Vein endothelial cell (primary cell): ENCODE data around the gene BTBD19. TPM values are rescaled to one million over a fixed set of nuclear protein-coding genes. Genes with fewer than 3 reads are reported as not detected.

Experiments
- small RNA-seq: library from RNA; depleted of rRNA; stranded (forward); fragments of <200 nt; gene quantifications from one replicate; pipeline ENCODE3, GENCODE V24; 2012
- total RNA-seq: library from RNA; depleted of rRNA; stranded (reverse); fragments of >200 nt; gene quantifications from 2 replicates; pipeline ENCODE4 v1.2.3, GENCODE V29; 2012

The BTBD19 gene, protein sequence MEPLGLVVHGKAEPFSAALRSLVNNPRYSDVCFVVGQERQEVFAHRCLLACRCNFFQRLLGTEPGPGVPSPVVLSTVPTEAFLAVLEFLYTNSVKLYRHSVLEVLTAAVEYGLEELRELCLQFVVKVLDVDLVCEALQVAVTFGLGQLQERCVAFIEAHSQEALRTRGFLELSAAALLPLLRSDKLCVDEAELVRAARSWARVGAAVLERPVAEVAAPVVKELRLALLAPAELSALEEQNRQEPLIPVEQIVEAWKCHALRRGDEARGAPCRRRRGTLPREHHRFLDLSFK
- 17.3 and 32.7 TPM in 2 replicates for total RNA-seq

DNA sequence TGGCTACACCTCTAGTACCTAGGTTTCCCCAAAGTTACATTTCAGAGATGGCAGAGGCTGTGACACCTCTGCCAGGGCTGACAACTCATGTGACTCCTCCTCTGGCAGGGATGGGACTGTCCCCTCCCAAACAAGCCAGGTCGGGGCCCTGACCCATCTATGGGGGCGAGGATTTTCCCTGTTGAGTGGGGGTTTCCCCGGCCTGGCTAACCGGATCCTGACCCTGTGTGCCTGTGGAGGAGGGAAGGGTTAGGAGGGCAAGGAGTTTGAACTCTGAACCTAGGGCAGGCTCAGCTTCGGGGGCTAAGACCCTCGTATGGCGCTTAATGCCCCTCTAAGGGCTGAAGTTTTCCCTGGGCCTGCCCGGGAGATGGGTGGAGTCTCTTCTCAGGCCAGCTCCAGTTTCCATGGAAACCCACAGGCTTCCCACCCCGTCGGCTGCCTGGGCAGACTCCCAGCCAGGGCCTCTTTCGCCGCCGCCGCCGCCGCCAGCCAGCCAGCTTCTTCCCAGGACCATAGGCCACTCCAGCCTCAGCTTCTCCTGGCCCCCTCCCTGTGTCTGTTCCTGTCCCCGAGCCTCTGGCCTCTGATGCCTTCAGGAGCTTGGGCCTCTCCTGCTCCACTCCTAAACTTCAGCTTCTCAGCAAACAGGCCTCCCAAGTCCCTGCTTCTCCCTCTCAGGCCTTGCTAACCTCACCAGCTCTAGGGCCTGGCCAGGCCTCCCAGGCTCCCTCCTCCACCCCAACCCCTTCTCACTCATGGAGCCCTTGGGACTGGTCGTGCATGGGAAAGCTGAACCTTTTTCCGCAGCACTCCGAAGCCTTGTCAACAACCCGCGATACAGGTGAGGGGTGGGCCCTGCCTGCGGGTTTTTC, at the start of gene BTBD19:
BTBD19 (plus strand) TSS at position 461 of the 875 bp plus-strand sequence; CDS start at position 759, 298 bp downstream.

DNA sequence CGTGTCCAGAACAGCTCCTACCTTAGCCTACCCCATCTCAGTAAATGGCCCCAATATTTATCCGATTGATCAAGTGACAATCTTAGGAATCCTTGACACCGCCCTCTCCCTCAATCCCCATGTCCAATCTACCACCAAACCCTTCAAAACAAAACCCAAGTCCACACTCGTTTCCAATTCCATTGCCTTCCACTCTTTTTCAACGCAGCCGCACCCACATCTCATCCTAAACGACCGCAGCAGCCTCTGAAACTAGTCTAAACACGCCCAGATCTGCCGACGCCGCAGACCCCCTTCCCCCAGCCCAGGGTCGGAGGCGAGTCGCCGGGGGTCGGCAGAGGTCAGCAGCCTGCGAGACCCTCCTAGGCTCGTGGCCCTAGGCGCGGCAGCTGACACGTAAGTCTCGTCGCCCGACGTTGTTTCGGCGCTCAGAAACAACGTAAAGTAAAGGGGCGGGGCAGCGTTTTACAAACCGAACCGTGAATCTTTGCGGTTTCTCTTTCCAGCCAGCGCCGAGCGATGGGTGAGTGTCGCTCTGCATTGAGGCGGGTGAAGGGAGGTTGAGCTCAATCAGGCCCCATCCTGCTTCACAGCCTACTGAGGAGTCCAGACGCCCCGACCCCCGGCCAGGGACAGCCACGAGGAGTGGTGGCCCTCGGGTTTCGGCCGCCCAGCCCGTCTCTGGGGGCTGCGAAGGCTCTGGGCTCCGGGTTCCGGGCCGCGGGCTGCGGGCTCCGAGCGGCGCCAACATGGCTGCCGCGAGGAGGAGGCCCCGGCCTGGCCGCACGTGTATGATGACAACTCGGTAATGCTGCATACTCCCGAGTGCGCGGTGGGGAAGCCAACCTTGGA, 33.0 kb upstream of the BTBD19 start, which contains the start of gene RPS8:
RPS8 (plus strand) TSS at position 463 of the 852 bp plus-strand sequence; CDS start at position 520, 57 bp downstream.

DNA sequence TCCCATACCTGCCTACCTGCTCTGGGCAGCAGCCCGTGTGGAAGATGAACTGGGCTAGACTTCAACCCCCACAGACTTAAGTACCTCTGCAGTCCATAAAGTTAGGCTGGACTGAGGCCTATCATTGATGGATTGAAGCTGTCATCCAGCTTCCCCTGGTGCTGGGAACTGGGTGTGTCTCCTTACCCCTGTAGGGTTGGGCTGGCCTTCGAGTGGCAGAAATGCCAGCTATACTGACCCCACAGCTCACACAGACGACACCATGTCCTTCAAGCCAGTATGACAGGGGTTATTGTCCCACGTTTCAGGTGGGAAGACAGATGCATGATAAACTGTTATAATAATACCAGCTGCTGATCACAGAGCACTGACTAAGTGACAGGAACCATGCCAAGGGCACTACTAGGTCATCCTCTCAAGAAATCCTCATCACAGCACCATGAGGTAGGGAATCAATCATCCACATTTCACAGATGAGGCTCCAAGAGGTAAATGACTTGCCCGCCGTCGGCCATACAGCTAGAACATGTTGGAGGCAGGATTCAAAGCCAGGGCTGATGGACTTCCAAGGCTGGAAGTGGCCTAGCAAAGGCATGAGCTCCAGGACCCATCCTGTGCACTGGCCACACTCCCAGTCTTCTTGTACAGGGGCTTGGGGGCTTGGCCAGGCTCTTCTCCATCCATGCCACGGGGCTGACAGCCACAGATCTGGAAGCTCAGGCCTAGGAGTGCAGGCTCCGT, 20.0 kb upstream of the BTBD19 start, which contains the start of gene BEST4:
BEST4 (minus strand) TSS at position 51 of the 741 bp plus-strand sequence. CDS start 465 bp downstream, outside the sequence.

DNA sequence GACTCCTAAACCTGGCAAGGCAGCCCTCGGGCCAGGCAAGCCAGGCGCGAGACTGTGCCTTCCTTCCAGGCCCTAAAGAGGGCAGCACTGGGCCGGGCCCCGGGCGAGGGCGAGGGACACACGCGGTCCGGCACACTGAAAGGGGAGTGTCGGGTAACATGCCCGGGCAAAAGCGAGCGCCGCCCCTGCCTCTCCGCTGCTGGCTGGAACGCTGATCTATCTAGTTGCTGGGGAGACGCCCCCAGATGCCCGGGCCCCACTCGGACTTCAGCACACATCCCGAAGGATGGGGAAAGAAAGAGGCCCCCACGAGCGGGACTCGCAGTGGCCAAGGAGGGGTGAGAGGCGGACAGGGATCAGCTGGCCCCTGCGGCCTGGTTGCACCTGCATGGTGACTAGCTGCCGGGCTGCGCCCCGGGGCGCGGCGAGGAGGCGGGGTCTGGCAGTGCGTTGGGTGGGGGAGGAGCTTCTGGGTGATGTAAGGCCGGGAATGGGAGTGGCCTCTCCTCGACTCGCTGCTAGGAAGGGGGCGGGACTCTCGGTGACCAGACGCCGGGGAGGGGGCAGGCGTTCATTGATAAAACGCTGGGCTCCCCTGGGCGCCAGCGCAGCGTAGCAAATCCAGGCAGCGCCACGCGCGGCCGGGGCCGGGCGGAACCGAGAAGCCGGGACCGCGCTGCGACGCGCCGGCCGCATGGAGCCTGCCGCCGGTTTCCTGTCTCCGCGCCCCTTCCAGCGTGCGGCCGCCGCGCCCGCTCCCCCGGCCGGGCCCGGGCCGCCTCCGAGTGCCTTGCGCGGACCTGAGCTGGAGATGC, 8.3 kb upstream of the BTBD19 start, which contains the start of gene PLK3:
PLK3 (plus strand) TSS at position 608 of the 815 bp plus-strand sequence; CDS start at position 695, 87 bp downstream.

DNA sequence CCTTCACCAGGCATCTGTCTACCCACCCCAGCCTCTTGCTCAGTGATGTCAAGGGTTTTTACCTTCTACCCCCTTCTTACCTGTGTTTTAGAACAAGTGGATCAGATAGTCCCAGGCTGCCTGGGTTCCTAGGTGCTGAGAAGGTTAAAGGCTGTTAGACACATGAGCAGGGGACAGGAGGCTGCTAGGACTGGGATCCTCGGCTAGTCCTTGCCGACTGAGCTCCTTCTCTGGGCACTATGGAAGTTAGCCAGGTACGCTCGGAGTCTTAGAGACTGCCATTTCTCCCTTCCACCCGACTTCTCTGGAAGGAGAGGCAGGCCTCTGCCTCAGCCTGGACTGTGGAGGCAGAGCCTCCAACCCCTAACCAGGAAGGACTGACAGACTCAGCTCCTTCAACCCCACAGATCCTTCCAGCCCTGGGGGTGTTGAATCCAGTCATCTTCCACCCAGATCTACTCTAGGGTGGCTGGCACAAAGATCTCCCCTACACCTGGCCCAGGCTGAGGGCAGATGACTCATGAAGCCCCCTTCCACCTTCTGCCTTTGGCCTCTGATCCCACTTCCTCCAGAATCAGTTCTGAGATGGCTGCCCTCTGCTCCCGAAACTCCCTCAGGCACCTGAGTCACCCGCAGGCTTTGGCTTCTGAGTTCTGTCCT, 1.5 kb upstream of the BTBD19 start, which contains the start of gene DYNLT4:
DYNLT4 (minus strand) TSS at position 648 of the 660 bp plus-strand sequence. CDS start 683 bp downstream, outside the sequence.

DNA sequence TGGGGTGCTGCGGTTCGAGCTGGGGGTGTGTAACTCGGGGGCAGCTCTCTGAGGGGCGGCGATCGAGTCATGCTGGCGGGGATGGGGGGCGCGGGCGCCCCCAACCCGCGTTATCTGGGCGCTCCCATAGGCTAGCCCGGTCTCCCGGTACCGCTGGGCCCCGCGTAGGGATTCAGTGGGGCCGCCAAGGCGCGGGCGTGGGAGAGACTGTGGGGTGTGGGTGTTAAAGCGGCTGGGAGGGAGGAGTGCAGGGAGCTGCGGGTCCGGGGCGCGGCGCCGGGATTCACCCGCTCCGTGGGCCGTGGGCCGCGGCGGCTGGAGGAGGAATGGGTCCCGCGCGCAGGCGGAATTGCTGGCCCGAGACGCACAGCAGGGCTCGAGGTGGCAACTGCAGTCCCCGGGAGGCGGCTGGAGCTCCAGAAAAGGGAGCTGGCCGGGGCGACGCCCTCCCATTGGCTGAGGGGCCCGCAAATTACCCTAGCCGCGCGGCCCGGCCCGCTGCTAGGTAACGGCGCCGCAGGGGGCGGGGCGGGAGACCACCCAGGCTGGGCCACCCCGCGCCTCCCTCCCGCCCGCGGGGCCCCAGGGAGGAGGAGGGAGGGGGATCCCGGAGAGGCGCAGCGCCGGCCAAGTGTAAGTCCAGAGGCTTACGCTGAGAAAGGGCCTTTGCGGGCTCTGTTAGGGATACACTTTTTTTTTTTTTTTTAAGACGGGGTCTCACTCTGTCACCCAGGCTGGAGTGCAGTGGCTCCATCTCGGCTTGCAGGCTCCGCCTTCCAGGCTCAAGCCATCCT, 34.7 kb downstream of the BTBD19 start, which contains the start of gene PTCH2:
PTCH2 (minus strand) TSS at position 392 of the 794 bp plus-strand sequence; CDS start at position 71, 321 bp downstream.

Small RNAs within 50 kb of the gene (small RNA-seq; reads per million reads assigned to genes)
- gene AL136380.1 (not detected), gene SNORD38A (1,244 reads per million, percentile 100 among the genes with 10 or more reads in this experiment), gene SNORD38B (not detected), gene SNORD46 (103 reads per million, percentile 99 among the genes with 10 or more reads in this experiment), gene SNORD55 (not detected)

Other genes starting within 250 kb of the BTBD19 start
- 3.9 and 5.3 TPM in 2 replicates for gene TMEM53, start 134.0 kb upstream of the BTBD19 start, total RNA-seq
- 0.19 and 0.33 TPM in 2 replicates for gene ARMH1, start 133.8 kb upstream of the BTBD19 start, total RNA-seq
- gene RNU5D-1, start 77.4 kb upstream of the BTBD19 start, total RNA-seq = not detected in 2 replicates
- 16.7 and 25.4 TPM in 2 replicates for gene KIF2C, start 68.7 kb upstream of the BTBD19 start, total RNA-seq
- gene RPS8, start 33.0 kb upstream of the BTBD19 start, total RNA-seq = 1,543 and 1,595 TPM in 2 replicates
- gene BEST4, start 20.4 kb upstream of the BTBD19 start, total RNA-seq = 0.33 TPM in 1 of 2 replicates, not detected in the other
- gene PLK3, start 8.1 kb upstream of the BTBD19 start, total RNA-seq = 47.4 and 49.3 TPM in 2 replicates
- not detected in 2 replicates for gene DYNLT4, start 1.2 kb upstream of the BTBD19 start, total RNA-seq
- under 0.01 and 0.29 TPM in 2 replicates for gene PTCH2, start 34.7 kb downstream of the BTBD19 start, total RNA-seq
- gene EIF2B3, start 178.1 kb downstream of the BTBD19 start, total RNA-seq = 30.4 and 34.9 TPM in 2 replicates
- gene HECTD3, start 202.8 kb downstream of the BTBD19 start, total RNA-seq = 39.4 and 45.7 TPM in 2 replicates
- gene UROD, start 203.7 kb downstream of the BTBD19 start, total RNA-seq = 188 and 200 TPM in 2 replicates